OCI-LY1 (cell line): ENCODE results near the gene PBX3.

Source experiments
- CTCF ChIP-seq: fragments of 200-600 bp; sonication (generic), shearing (Covaris generic); IDR thresholded peaks from 2 replicates; pipeline ENCODE4 v1.5.1; 2017; ENCODE audit warnings: mild to moderate bottlenecking, antibody characterized with exemption, low read length, moderate library complexity, mixed read lengths
- EZH2 ChIP-seq: fragments of 200-600 bp; sonication (generic), shearing (Covaris generic); IDR thresholded peaks from 2 replicates; pipeline ENCODE4 v1.8.0; 2017; ENCODE audit warnings: borderline replicate concordance, mixed run types, mild to moderate bottlenecking, antibody characterized with exemption, low read length, moderate library complexity, mixed read lengths

- TF ChIP-seq EZH2: no peak
- no peak for TF ChIP-seq CTCF
Observed at GRCh38 chr9:125968714-125969374, 221.7 kb downstream of the PBX3 start.
